Ishikawa (cell line): ENCODE data around the gene NUP107.

Experiments
- CEBPB ChIP-seq: IDR thresholded peaks from 2 replicates; pipeline ENCODE4 v1.6.1; 2012
- CREB1 ChIP-seq: IDR thresholded peaks from 2 replicates; pipeline ENCODE4 v1.6.1; 2012; ENCODE audit warnings: low read depth
- EGR1 ChIP-seq: IDR thresholded peaks from 2 replicates; pipeline ENCODE4 v1.6.1; 2012
- EP300 ChIP-seq: IDR thresholded peaks from 2 replicates; pipeline ENCODE4 v1.6.1; 2012; ENCODE audit warnings: borderline replicate concordance
- FOXM1 ChIP-seq: IDR thresholded peaks from 2 replicates; pipeline ENCODE4 v1.6.1; 2012; ENCODE audit warnings: low read depth, borderline replicate concordance
- MAX ChIP-seq: IDR thresholded peaks from 2 replicates; pipeline ENCODE4 v1.6.1; 2012
- NFIC ChIP-seq: IDR thresholded peaks from 2 replicates; pipeline ENCODE4 v1.6.1; 2012
- RAD21 ChIP-seq: IDR thresholded peaks from 2 replicates; pipeline ENCODE4 v1.6.1; 2012; ENCODE audit warnings: low read depth
- REST ChIP-seq: IDR thresholded peaks from 2 replicates; pipeline ENCODE4 v1.6.1; 2012; ENCODE audit warnings: low read depth, mild to moderate bottlenecking
- TAF1 ChIP-seq: IDR thresholded peaks from 2 replicates; pipeline ENCODE4 v1.6.1; 2012; ENCODE audit warnings: low read depth, mild to moderate bottlenecking
- TCF12 ChIP-seq: IDR thresholded peaks from 2 replicates; pipeline ENCODE4 v1.6.1; 2012; ENCODE audit warnings: low read depth
- TEAD4 ChIP-seq: IDR thresholded peaks from 2 replicates; pipeline ENCODE4 v1.6.1; 2012
- USF1 ChIP-seq: IDR thresholded peaks from 2 replicates; pipeline ENCODE4 v1.6.1; 2012
- YY1 ChIP-seq: IDR thresholded peaks from 2 replicates; pipeline ENCODE4 v1.6.1; 2012; ENCODE audit warnings: low read depth
- ZBTB7A ChIP-seq: IDR thresholded peaks from 2 replicates; pipeline ENCODE4 v1.6.1; 2012; ENCODE audit warnings: low read depth

NUP107 gene

GRCh38 chr12:68789144-68789878, 102.5 kb downstream of the NUP107 start:
- TF ChIP-seq EP300 (no peak), USF1 (no peak), REST (no peak), FOXM1 (no peak), CREB1 (no peak), TCF12 (no peak), MAX (no peak), RAD21 (no peak), NFIC (no peak), TEAD4 (no peak), TAF1 (no peak), CEBPB (no peak), YY1 (no peak), EGR1 (no peak), ZBTB7A (no peak)

- TF ChIP-seq ZBTB7A (no peak), YY1 (no peak), CEBPB (no peak), EP300 (no peak), NFIC (no peak), TEAD4 (no peak)
These were observed 103.5 kb downstream of the NUP107 start for GRCh38 chr12:68790081-68790951.

GRCh38 chr12:68790952-68791234, 104.1 kb downstream of the NUP107 start:
- no peak for TF ChIP-seq MAX
- no peak for TF ChIP-seq REST
- TF ChIP-seq EP300, result no peak
- TF ChIP-seq ZBTB7A, result no peak
- no peak for TF ChIP-seq EGR1
- no peak for TF ChIP-seq CREB1
- TF ChIP-seq CEBPB, result no peak
- TF ChIP-seq RAD21, result no peak
- no peak for TF ChIP-seq USF1
- no peak for TF ChIP-seq TCF12
- TF ChIP-seq NFIC, result no peak
- no peak for TF ChIP-seq TEAD4
- TF ChIP-seq FOXM1, result no peak
- TF ChIP-seq YY1, result no peak
- no peak for TF ChIP-seq TAF1

- TF ChIP-seq TAF1, result no peak
- no peak for TF ChIP-seq RAD21
- TF ChIP-seq EGR1, result no peak
- TF ChIP-seq NFIC, result no peak
- TF ChIP-seq TEAD4, result no peak
- TF ChIP-seq YY1, result no peak
- no peak for TF ChIP-seq ZBTB7A
- no peak for TF ChIP-seq TCF12
- no peak for TF ChIP-seq USF1
- no peak for TF ChIP-seq CEBPB
- TF ChIP-seq REST, result no peak
- no peak for TF ChIP-seq EP300
- TF ChIP-seq CREB1, result no peak
- no peak for TF ChIP-seq MAX
These were observed 105.2 kb downstream of the NUP107 start for GRCh38 chr12:68791897-68792481.
